SK-N-SH treated with all-trans-retinoic acid at 6 μM for 48 hours (cell line): ENCODE measurements around the gene CTNNBL1.

Source experiments
- ATAC-seq: fragments of 200-7000 bp; cut with Tn5 transposase; 3 replicates; pipeline ENCODE4 v1.9.1; 2020; ENCODE audit warnings: mild to moderate bottlenecking, moderate library complexity
- ARNTL ChIP-seq: fragments of 450-650 bp; formaldehyde crosslinking; IDR thresholded peaks from 2 replicates; pipeline ENCODE4 v1.5.0; 2020; ENCODE audit warnings: low read depth, mild to moderate bottlenecking, moderate library complexity, borderline replicate concordance
- BACH2 ChIP-seq: fragments of 250-450 bp; sonication (Bioruptor Pico); IDR thresholded peaks from 2 replicates; pipeline ENCODE4 v1.9.0; 2021; ENCODE audit warnings: mild to moderate bottlenecking, borderline replicate concordance
- GLIS3 ChIP-seq: fragments of 250-450 bp; sonication (Bioruptor Pico); IDR thresholded peaks from 2 replicates; pipeline ENCODE4 v1.5.0; 2020; ENCODE audit warnings: mild to moderate bottlenecking, moderate library complexity
- ISL1 ChIP-seq: fragments of 250-450 bp; sonication (Bioruptor Pico); IDR thresholded peaks from 2 replicates; pipeline ENCODE4 v2.1.2; 2022; ENCODE audit warnings: mild to moderate bottlenecking, moderate library complexity
- OSR1 ChIP-seq: fragments of 250-450 bp; sonication (Bioruptor Pico); IDR thresholded peaks from 2 replicates; pipeline ENCODE4 v1.8.0; 2022; ENCODE audit warnings: moderate library complexity, mild to moderate bottlenecking, inconsistent platforms
- PPARA ChIP-seq: fragments of 250-450 bp; sonication (Bioruptor Pico); IDR thresholded peaks from 2 replicates; pipeline ENCODE4 v1.5.0; 2020; ENCODE audit warnings: mild to moderate bottlenecking, borderline replicate concordance
- RARB ChIP-seq: fragments of 250-450 bp; sonication (Bioruptor Pico); IDR thresholded peaks from 2 replicates; pipeline ENCODE4 v1.8.0; 2021; ENCODE audit warnings: mild to moderate bottlenecking, moderate library complexity
- SNAI2 ChIP-seq: fragments of 250-450 bp; sonication (Bioruptor Pico); IDR thresholded peaks from 2 replicates; pipeline ENCODE4 v1.5.0; 2020; ENCODE audit warnings: mild to moderate bottlenecking, moderate library complexity
- TCF4 ChIP-seq: fragments of 250-450 bp; sonication (Bioruptor Pico); IDR thresholded peaks from 2 replicates; pipeline ENCODE4 v1.8.0; 2021; ENCODE audit warnings: mild to moderate bottlenecking, moderate library complexity, borderline replicate concordance
- TOX ChIP-seq: fragments of 250-450 bp; sonication (Bioruptor Pico); IDR thresholded peaks from 2 replicates; pipeline ENCODE4 v1.8.0; 2021; ENCODE audit warnings: mild to moderate bottlenecking, moderate library complexity, borderline replicate concordance
- ZC3H10 ChIP-seq: fragments of 250-450 bp; sonication (Bioruptor Pico); IDR thresholded peaks from 2 replicates; pipeline ENCODE4 v1.5.1; 2021; ENCODE audit warnings: mild to moderate bottlenecking, moderate library complexity
- ZFP30 ChIP-seq: fragments of 450-650 bp; formaldehyde crosslinking; IDR thresholded peaks from 2 replicates; pipeline ENCODE4 v1.5.0; 2022; ENCODE audit warnings: mild to moderate bottlenecking, moderate library complexity
- ZNF565 ChIP-seq: fragments of 450-650 bp; formaldehyde crosslinking; conservative IDR thresholded peaks from 2 replicates; pipeline ENCODE4 v1.5.0; 2020; ENCODE audit warnings: low read depth, mild to moderate bottlenecking, moderate library complexity
- ZNF8 ChIP-seq: fragments of 450-650 bp; formaldehyde crosslinking; IDR thresholded peaks from 2 replicates; pipeline ENCODE4 v1.5.0; 2020; ENCODE audit warnings: mild to moderate bottlenecking, moderate library complexity
- TF ChIP-seq, protein P1 (sequence below): fragments of 250-450 bp; sonication (Bioruptor Pico); IDR thresholded peaks from 2 replicates; pipeline ENCODE4 v1.5.0; 2020; ENCODE audit warnings: mild to moderate bottlenecking, moderate library complexity
- TF ChIP-seq, protein P2 (sequence below): fragments of 250-450 bp; sonication (Bioruptor Pico); IDR thresholded peaks from 2 replicates; pipeline ENCODE4 v1.5.1; 2020; ENCODE audit warnings: low read depth, mild to moderate bottlenecking, moderate library complexity
- TF ChIP-seq, protein P3 (sequence below): fragments of 250-450 bp; sonication (Bioruptor Pico); IDR thresholded peaks from 2 replicates; pipeline ENCODE4 v1.8.0; 2021; ENCODE audit warnings: low read depth, mild to moderate bottlenecking, moderate library complexity, borderline replicate concordance
- TF ChIP-seq, protein P4 (sequence below): fragments of 250-450 bp; sonication (Bioruptor Pico); IDR thresholded peaks from 2 replicates; pipeline ENCODE4 v1.5.1; 2021; ENCODE audit warnings: mild to moderate bottlenecking, moderate library complexity
- TF ChIP-seq, protein P5 (sequence below): fragments of 250-450 bp; sonication (Bioruptor Pico); IDR thresholded peaks from 2 replicates; pipeline ENCODE4 v1.8.0; 2020; ENCODE audit warnings: mild to moderate bottlenecking, moderate library complexity, borderline replicate concordance

Gene CTNNBL1

DNA sequence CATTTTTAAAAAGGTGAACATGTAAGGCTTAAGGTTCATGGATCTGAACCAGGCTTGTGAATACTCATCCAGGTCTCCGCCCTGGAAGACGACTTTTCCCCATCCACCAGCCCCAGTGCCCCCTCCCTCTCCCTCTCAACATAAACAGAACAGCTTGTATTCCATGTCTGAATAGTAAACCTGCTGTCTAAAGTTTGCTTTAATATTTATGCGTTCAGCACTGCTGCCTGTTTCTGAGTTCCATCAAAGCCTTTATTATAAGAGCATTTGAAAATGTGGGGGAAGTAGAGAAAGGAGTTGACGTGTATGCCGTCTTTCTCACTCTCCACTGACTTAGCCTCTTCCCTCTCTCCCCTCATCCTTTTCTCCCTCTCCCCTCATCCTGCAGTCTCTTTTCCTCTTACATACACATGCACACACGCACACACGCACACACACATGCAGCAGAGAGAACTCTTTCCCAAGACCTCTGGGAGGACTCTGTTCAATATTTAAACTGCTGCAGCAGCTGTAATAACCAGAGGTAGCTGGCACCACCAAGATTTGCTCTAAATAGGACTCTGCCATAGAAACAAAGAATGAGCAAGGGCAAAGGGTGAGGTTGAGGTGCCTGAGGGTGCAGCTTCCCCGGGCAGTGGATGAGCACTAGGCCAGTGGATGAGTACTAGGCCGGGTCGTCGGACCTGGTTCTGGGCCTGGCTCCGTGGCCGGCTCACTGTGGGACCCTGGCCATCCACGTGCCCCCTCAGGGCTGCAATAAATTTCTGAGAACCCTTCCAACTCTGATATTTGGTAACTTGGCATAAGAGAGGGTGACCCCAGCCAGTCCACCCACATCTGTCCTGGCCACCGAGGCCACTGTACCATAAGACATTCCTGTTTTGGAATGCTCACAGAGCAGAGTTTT lies 173.7 kb downstream of the CTNNBL1 start (continued):
- TF ChIP-seq ZNF8 (CRISPR knock-in tag): no peak
- no peak for TF ChIP-seq ARNTL (CRISPR knock-in tag)
- no peak for TF ChIP-seq PPARA (CRISPR knock-in tag)
- TF ChIP-seq ZNF565 (CRISPR knock-in tag): no peak
- TF ChIP-seq ZC3H10 (CRISPR knock-in tag): no peak

DNA sequence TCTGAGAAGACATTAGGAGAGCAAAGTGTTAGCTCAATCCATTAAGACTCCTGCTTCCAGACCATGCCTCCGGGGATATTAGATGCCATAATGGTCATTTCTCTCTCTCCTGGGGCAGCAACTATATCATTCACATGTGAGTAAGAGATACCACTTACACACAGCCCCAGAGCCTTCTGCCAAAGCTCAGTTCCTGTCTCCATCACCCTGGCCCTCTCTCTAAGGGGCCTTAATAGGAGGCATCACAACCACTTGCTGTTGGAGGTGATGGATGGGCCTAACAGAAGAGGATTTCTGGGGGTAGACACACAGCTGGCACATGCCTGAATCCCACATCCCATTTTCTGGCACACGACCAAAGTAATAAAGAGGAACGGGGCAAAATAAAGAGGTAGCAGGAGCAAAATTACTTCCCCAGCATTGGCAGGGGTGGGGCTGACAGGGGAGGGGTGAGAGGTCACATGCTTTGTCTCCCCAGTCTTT lies 175.1 kb downstream of the CTNNBL1 start:
- ATAC-seq: no peak
- TF ChIP-seq TCF4: no peak
- TF ChIP-seq, all 23 proteins: peak for 0

DNA sequence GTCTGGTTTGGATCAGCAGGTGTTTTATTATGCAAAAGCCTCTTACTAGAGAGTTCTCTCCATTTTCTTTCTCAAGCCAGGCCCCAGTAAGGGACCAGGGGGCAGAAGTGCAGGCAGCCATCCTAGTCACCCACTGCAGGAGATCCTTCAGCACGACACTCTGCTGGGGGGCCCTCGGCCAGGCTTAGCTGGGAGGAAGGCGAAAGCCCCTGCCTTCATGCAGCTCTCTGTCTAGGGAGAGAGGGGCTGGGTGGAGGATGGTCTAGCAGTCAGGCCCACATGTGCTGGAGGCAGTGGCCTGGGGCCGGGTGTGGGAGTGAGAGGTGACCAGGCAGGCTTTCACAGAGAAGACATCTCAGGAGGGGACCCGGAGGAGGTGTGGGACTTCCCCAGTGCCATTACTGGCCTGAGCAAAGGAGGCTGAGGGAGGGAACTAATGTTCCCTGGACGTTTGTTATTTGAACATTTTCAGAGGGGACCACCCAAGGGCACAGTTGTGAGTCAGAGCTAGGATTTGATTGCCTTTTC lies 175.6 kb downstream of the CTNNBL1 start:
- TF ChIP-seq ZNF8 (CRISPR knock-in tag) (no peak), TCF4 (no peak), ZC3H10 (CRISPR knock-in tag) (no peak), ISL1 (no peak), TOX (CRISPR knock-in tag) (no peak), PPARA (CRISPR knock-in tag) (no peak), ZFP30 (CRISPR knock-in tag) (no peak), SNAI2 (CRISPR knock-in tag) (no peak), ZNF565 (CRISPR knock-in tag) (no peak)
- TF ChIP-seq, protein P1, sequence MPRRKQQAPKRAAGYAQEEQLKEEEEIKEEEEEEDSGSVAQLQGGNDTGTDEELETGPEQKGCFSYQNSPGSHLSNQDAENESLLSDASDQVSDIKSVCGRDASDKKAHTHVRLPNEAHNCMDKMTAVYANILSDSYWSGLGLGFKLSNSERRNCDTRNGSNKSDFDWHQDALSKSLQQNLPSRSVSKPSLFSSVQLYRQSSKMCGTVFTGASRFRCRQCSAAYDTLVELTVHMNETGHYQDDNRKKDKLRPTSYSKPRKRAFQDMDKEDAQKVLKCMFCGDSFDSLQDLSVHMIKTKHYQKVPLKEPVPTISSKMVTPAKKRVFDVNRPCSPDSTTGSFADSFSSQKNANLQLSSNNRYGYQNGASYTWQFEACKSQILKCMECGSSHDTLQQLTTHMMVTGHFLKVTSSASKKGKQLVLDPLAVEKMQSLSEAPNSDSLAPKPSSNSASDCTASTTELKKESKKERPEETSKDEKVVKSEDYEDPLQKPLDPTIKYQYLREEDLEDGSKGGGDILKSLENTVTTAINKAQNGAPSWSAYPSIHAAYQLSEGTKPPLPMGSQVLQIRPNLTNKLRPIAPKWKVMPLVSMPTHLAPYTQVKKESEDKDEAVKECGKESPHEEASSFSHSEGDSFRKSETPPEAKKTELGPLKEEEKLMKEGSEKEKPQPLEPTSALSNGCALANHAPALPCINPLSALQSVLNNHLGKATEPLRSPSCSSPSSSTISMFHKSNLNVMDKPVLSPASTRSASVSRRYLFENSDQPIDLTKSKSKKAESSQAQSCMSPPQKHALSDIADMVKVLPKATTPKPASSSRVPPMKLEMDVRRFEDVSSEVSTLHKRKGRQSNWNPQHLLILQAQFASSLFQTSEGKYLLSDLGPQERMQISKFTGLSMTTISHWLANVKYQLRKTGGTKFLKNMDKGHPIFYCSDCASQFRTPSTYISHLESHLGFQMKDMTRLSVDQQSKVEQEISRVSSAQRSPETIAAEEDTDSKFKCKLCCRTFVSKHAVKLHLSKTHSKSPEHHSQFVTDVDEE: no peak
- TF ChIP-seq, protein P2, sequence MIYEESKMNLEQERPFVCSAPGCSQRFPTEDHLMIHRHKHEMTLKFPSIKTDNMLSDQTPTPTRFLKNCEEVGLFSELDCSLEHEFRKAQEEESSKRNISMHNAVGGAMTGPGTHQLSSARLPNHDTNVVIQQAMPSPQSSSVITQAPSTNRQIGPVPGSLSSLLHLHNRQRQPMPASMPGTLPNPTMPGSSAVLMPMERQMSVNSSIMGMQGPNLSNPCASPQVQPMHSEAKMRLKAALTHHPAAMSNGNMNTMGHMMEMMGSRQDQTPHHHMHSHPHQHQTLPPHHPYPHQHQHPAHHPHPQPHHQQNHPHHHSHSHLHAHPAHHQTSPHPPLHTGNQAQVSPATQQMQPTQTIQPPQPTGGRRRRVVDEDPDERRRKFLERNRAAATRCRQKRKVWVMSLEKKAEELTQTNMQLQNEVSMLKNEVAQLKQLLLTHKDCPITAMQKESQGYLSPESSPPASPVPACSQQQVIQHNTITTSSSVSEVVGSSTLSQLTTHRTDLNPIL (CRISPR knock-in tag): no peak
- TF ChIP-seq, protein P3, sequence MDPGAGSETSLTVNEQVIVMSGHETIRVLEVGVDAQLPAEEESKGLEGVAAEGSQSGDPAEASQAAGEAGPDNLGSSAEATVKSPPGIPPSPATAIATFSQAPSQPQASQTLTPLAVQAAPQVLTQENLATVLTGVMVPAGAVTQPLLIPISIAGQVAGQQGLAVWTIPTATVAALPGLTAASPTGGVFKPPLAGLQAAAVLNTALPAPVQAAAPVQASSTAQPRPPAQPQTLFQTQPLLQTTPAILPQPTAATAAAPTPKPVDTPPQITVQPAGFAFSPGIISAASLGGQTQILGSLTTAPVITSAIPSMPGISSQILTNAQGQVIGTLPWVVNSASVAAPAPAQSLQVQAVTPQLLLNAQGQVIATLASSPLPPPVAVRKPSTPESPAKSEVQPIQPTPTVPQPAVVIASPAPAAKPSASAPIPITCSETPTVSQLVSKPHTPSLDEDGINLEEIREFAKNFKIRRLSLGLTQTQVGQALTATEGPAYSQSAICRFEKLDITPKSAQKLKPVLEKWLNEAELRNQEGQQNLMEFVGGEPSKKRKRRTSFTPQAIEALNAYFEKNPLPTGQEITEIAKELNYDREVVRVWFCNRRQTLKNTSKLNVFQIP (CRISPR knock-in tag): no peak
- TF ChIP-seq, protein P4, sequence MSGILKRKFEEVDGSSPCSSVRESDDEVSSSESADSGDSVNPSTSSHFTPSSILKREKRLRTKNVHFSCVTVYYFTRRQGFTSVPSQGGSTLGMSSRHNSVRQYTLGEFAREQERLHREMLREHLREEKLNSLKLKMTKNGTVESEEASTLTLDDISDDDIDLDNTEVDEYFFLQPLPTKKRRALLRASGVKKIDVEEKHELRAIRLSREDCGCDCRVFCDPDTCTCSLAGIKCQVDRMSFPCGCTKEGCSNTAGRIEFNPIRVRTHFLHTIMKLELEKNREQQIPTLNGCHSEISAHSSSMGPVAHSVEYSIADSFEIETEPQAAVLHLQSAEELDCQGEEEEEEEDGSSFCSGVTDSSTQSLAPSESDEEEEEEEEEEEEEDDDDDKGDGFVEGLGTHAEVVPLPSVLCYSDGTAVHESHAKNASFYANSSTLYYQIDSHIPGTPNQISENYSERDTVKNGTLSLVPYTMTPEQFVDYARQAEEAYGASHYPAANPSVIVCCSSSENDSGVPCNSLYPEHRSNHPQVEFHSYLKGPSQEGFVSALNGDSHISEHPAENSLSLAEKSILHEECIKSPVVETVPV: no peak
- no peak for ATAC-seq

DNA sequence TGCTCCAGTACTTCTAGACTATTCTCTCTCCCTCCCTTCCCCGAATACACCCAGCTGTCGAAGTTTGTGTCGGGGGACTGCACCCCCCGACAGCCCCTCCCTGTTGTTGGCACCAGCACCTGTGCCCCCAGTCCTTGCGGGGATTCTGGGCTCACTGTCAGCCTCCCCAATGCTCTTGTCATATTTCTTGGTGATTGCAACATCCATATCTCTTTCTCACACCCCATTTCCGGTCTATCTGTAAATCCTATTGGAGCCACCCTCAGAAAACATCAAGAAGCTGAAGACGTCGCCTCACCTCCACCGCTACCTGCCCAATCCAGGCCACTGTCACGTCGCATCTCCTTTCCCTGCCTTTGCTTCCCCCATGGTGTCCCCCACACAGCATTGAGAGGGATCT lies 176.5 kb downstream of the CTNNBL1 start:
- TF ChIP-seq BACH2 (no peak), GLIS3 (CRISPR knock-in tag) (no peak), RARB (CRISPR knock-in tag) (no peak), ZNF565 (CRISPR knock-in tag) (no peak), OSR1 (CRISPR knock-in tag) (no peak)
- TF ChIP-seq, protein P3 (CRISPR knock-in tag): no peak
- TF ChIP-seq, protein P5, sequence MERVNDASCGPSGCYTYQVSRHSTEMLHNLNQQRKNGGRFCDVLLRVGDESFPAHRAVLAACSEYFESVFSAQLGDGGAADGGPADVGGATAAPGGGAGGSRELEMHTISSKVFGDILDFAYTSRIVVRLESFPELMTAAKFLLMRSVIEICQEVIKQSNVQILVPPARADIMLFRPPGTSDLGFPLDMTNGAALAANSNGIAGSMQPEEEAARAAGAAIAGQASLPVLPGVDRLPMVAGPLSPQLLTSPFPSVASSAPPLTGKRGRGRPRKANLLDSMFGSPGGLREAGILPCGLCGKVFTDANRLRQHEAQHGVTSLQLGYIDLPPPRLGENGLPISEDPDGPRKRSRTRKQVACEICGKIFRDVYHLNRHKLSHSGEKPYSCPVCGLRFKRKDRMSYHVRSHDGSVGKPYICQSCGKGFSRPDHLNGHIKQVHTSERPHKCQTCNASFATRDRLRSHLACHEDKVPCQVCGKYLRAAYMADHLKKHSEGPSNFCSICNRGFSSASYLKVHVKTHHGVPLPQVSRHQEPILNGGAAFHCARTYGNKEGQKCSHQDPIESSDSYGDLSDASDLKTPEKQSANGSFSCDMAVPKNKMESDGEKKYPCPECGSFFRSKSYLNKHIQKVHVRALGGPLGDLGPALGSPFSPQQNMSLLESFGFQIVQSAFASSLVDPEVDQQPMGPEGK: no peak
- TF ChIP-seq, protein P4: no peak

More for the DNA sequence above, 176.5 kb downstream of the CTNNBL1 start:
- no peak for ATAC-seq
